NCI-H1694 (cell line): ENCODE results near the gene NTN1.

Source experiments
- DNase-seq: peaks from one replicate; lab custom pipeline; 2025; lab: John Stamatoyannopoulos, UW

The NTN1 gene

GRCh38 chr17:9037736-9038135 is 16.4 kb downstream of the NTN1 start:
- DNase-seq = no peak

DNA sequence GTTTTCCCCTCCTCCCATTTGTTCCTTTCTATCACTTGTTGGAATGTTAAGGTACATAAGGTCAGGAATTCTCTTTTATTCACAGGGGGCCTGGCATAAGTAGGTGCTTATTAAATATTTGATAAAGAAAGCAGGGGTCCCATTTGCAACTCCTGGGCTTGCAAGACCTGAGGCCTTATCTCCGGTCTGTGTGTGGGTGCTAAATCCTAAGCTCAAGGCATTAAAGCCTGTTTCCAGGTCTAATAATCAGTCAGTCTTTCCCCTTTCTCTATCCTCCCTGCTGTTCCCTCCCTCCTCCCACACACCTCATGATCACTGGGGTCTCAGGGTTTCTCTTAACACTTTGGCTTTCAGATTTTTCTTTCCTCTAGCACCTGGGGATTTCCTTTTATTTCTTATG is 17.1 kb downstream of the NTN1 start:
- no peak for DNase-seq

DNA sequence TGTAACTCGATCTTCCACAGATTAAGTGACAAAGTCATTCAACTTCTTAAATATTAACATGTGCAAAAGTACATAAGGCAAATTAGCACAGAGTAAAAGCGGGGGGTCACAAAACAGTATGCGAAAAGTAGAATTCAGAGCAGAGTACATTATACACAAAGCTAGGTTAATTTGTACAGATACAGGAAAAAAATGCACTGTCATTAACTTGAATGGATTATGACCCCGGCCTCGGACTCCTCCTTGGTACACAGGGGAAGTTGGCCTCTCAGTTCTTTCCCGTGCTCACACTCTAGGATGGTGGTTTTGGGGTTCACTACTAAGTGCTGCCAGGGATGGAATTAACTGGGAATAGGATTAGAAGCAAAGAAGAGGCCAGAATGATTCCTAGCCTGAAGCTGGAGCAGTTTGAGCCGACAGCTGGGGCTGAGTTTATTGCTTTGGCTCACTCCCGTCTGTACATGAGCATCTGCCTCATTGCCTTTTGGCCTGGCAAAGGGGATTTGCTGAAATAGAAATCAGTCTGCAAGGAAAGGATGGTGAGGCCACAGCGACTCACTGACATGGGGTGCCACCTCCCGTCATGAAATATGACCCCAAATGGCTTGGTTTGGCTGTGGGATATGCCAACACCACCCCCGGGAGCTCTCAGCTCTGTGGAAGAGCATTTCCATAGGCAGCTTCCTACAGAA is 23.6 kb downstream of the NTN1 start:
- peak; percentile 98 for DNase-seq

DNA sequence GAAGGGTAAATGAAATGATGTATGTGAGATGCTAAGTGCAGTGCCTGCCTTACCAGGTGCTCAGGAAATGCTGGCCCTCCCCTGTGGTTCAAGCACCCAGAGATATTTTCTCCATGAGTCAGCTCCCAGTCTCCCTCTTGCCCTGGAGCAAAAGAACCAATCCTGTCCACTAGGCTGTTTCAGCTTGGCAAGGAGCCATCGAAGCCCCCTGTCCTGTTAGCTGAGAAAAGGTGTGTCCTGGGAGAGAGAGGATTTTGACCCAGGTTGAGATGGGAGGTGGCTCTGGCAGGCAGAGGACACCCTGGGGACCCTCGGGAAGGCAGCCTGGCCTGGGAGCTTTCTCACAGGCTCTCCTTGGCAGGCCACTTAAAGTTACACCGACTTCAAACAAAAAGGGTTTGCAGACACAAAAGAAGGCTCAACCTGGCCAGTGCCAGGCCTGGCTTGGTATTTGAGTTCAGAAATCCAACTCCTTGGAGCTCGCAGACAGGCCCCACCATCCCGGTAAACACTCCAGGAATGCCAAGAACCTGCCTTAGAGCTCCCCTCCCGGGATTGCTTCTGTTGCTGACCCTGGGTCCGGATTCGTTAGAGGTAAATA is 29.6 kb downstream of the NTN1 start:
- no peak for DNase-seq

- DNase-seq = no peak
Measured at GRCh38 chr17:9051561-9051960, 30.3 kb downstream of the NTN1 start.

GRCh38 chr17:9052921-9053320 is 31.6 kb downstream of the NTN1 start:
- DNase-seq = no peak

DNA sequence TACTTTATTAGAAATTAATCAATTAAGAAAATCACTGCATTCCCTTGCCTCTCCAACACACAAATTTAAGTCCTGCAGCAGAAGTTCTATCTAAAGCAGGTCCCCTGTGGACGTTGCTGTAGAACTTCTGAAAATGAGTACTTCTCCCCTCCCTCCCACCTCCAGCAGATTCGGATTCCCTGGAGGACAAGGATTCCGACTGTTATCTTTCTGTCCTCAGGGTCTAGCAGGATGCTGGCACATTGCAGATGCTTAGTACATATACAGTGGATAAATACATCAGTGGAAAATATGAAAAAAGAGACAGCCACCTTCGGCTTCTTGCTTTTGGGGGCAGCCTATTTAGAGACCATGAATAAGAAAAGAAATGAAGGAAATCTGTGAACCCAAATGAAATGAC is 32.1 kb downstream of the NTN1 start:
- DNase-seq = no peak

DNA sequence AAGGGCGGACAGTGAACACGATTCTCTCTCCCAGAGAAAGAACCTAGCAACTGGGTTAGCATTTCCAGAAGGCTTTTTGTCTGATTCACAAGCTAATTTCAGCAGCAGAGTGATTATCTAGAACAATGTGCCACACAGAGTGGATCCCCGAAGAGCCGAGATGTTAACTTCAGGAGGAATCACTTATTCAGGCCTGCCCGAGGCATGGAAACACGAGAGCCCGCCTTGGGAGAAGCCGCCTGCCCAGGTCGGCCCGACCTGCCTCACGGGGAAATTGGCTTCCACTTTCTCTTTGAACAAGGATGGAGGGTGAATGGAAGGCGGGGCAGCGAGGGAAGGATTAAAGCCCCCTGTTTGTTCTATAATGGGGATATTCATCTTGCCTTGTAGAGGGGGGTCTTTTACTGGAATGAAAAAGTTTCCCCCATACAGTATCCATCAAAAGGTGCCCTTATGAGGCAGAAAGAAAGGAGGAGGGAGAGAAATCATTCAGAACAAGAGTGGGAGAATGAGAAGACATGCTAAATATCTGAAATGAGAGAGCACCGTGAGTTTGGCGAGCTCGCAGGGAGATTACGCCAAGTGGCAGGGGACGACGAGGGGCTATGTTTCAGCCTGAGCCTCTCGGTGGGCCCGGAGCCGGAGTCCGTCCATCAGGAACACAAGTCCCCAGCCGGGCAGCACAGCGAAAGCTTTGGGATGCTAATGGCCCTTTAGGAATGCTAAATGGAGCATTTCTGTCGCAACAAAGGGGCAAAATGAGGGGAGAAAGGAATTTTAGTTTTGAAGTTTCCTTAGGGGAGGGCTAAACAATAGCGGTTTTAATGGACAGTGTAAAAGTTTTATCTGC is 33.0 kb downstream of the NTN1 start:
- DNase-seq = no peak

DNA sequence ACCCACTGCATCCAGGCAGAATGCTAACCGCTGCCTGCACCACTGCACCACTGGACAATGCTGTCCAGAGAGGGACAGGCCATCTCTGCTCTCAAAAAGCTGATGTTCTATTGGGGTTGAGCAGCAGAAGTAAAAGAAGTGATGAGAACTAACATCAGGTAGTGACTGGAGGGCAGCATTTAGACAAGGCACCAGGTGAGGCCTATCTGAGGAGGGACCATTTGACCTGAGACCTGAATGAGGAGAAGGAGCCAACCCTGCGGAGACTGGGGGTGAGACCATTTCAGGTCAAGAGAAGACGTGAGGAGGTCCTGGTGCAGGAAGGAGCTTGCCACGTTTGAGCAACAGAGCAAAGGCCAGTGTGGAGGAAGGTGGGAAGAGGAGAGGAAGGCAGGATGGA is 34.0 kb downstream of the NTN1 start:
- no peak for DNase-seq

DNA sequence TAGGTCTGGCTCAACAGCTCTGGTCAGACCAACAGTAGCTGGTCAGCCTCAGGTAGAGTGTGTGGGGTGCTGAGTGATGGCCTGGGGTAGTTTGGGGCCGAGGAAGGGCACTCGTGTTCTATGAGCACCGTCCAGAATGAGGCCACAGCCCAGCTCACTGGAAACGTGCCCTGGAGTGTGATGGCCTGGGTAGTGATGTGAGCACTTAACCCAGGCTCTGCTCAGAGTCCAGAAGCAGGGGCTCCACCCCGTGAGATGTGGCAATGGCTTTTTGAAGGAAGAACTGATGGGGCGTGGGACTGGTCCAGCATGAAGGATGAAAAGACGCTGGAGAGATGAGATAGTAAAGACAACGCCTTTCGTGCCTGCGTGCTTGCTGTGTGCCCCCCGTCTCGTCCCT is 35.3 kb downstream of the NTN1 start:
- DNase-seq = no peak

- DNase-seq = no peak
Measured at GRCh38 chr17:9057310-9057709, 36.0 kb downstream of the NTN1 start.

GRCh38 chr17:9062399-9062902 is 41.1 kb downstream of the NTN1 start:
- DNase-seq = no peak

DNA sequence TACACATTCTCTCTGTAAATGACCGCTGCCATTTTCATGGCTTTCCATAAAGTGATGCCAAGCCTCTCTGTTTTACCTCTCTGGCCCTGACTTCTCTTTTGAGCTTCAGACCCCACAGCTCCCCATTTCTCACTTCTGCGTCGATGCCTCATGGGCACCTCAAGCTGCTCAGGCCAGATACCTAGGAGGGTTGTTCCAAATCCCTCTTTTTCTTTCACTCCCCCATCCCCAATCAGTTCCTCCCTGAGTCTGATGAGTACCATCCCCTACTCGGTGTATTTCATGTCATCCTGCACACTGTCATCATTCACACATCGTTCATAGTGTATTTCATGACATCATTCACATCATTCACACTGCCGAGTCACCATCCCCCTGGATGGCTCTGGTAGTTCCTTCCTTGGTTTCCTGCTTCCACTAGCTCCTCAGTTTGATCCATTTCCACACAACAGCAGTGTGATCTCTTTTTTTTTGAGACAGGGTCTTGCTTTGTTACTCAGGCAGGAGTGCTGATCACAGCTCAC is 43.1 kb downstream of the NTN1 start:
- DNase-seq = no peak

DNA sequence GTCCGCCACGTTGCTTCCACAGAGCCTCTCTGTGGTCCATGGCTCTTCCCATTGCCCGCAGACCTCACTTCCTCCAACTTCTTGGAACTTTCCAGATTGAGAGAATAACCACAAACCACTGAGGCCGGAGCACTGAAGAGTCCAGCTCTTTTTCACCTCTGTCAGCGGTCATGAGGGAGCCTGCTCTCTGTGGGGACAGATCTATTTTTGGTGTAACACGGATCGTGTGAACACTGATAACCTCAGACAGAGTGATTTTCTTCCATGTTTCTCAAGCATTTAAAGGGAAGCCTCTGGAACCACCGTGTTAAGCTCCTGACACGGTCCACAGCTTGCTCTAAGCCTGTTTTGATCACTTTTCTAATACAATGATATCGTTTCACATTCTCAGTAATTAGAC is 49.7 kb downstream of the NTN1 start:
- DNase-seq = no peak

DNA sequence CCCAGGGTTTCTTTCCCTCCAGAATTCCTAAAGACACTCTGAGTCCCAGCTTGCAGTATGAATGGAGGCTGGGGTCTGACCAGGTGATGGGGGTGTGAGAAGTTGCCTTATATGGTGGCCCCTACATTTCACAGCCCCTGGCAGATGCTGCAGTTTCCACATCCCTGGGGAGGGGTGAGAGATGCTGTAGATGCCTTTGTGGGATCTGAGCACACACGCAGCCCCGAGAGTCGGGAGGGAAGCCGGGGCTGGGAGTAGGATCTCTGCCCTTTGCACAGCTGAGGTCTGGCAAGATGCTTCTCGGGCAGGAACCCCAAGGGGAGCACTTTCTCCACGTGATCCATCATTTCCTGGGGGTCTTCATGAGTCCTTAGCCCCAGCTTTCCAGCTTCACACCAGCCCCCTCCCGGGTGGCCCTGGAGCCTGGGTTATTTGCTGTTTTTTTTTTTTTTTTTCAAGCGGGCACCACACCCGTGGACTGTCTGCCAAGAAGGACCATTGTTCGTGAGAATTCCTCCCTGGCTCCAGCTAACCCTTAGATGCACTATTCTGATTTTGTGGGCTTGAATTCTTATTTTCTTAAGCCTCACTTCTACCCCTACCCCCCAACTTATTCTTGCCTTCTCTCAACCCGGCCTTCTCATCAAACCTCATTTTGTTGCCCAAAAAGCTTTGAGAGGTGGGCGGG is 50.6 kb downstream of the NTN1 start:
- DNase-seq = no peak

DNA sequence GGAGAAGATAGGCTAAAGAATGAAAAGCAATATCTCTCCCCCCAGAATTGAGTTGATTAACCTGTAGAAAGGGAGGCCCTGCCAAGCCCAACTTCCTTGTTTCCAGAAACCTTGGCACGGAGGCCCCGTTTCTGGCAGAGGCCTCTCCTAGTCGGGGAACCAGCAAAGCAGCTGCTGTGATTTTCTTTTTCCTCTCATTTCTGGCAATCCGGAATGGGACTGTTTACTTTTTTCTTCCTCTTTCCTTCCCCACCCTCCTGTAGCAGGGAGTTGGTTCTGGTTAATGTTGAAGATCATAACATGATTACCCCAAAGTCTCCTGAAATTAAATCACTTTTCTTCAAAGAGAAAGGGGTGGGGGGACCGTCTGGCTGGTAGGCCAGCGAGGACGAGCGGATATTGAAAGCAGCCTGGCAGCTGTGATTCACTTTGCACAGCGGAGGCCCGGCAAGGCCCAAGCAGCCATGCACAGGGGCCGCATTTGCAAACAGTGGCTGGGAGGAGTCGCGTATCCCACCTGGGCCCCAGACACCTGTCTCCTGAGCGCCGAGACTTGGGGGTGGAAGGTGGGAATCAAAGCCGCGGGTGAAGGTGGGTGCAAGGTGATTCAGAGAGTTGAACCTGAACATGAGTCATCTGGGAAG is 51.5 kb downstream of the NTN1 start:
- DNase-seq = no peak

DNA sequence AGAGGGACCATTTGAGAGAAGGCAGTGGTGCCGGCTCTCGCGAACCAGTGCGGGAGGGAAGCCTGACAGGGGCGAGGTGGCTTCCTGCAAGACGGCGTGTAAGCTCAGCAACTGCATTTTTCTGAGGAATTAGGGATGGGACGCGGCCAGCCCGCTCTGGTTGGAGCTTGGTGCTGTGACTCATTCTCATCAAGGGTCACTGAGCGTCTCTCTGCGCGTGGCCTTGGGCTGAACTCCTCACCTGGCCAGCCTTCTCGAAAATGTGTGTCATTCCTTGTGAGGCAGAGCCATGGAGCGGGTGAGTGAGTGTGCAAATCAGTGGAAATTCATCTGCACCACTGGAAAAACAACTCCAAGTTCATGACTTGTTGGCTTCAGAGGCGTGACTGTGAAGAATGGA is 52.8 kb downstream of the NTN1 start:
- DNase-seq = no peak

GRCh38 chr17:9079461-9080103 is 58.3 kb downstream of the NTN1 start:
- DNase-seq = no peak

DNA sequence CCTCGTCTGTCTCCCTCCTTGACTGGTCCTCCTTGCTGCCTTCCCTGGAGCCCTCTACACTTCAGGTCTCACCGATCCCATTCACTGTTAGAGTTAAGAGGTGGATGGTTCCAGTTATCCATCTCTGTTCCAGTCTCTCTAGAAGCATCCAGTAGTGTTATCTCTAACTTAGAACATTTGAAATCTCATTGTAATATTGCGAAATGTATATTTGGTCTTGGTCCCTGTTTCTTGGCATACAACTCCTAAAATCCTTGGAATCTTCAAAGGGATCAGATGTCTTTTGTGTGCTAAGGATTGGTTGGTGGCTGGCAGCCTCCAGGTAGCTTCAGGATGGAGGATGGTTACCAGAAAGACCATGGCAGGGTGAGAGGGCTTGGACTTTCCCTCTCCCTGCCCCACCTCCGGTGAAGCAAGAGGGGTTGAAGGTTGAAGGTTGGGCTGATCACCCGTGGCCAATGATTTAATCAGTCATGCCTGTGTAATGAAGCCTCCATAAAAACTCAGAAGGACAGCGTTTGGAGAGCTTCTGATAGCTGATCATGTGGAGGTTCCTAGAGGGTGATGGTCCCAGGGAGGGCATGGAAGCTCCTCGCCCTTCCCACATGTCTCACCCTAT is 59.1 kb downstream of the NTN1 start:
- DNase-seq = no peak

DNA sequence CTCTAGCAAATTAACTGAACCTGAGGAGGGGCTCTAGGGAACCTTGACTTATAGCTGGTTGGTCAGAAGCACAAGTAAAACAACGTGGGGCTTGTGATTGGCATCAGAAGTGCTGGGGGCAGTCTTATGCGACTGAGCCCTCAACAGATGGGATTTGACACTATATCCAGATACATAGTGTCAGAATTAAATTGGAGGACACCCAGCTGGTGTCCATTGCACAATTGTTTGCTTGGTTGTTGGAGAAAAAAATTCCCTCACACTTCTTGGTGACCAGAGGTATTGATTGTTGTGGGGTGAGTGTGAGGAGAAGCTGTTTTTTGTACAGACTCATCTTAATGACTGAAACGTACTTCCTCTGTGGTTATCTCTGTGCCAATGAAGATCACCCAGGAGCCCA is 59.7 kb downstream of the NTN1 start:
- no peak for DNase-seq

- no peak for DNase-seq
Measured at GRCh38 chr17:9086577-9086976, 65.3 kb downstream of the NTN1 start.
